Transverse colon (tissue), 4 donors: Measurements from ENCODE around the gene EVI5. TPM values are rescaled to one million over a fixed set of nuclear protein-coding genes. Genes with fewer than 3 reads are reported as not detected.

Source experiments
- DNase-seq: peaks from one replicate; pipeline ENCODE4 v3.0.0-alpha.2; 2019
- H3K27ac ChIP-seq, 4 donors: fragments of 200-600 bp; sonication (generic); 2 replicates each; pipeline ENCODE4 v1.5.1; 2016 to 2018; ENCODE audit warnings: inconsistent platforms in 4 of 4
- H3K27me3 ChIP-seq: fragments of 200-600 bp; sonication (generic); 2 replicates; pipeline ENCODE4 v1.5.1; 2017; ENCODE audit warnings: inconsistent platforms
- H3K36me3 ChIP-seq, 4 donors: fragments of 200-600 bp; sonication (generic); 2 replicates each; pipeline ENCODE4 v1.5.1; 2017 to 2019; ENCODE audit warnings: inconsistent platforms in 4 of 4
- H3K4me1 ChIP-seq, 4 donors: fragments of 200-600 bp; sonication (generic); 2 replicates each; pipeline ENCODE4 v1.5.1; 2017 to 2020; ENCODE audit warnings: inconsistent platforms in 4 of 4
- H3K4me3 ChIP-seq, 4 donors: fragments of 200-600 bp; sonication (generic); 1 replicate in 1 of 4; 2 replicates in 3 of 4; pipeline versions ENCODE4 v1.5.1 to v1.6.1; 2017 to 2019; ENCODE audit warnings: inconsistent platforms in 4 of 4
- H3K9me3 ChIP-seq, 2 donors: fragments of 200-600 bp; sonication (generic); 2 replicates each; pipeline ENCODE4 v1.5.1; 2017 to 2019; ENCODE audit warnings: inconsistent platforms in 2 of 2
- EP300 ChIP-seq: sonication (generic); formaldehyde crosslinking; IDR thresholded peaks from one replicate; pipeline ENCODE4 v1.6.1; 2017; ENCODE audit warnings: antibody characterized with exemption, low read depth
- POLR2A ChIP-seq: fragments of 450-650 bp; IDR thresholded peaks from one replicate; pipeline ENCODE4 v1.6.1; 2016; ENCODE audit warnings: antibody characterized with exemption, mild to moderate bottlenecking, moderate library complexity
- POLR2AphosphoS5 ChIP-seq, 3 donors: sonication (generic); formaldehyde crosslinking; IDR thresholded peaks; one replicate each; pipeline ENCODE4 v1.6.1; 2016; ENCODE audit warnings: antibody characterized with exemption in 3 of 3
- WGBS, 2 donors: methylation state at CpG; one replicate each; pipeline ENCODE4 v1.1.5; 2018; ENCODE audit warnings: low coverage in 1 of 2; 5-methylcytosine and 5-hydroxymethylcytosine counted together
- in situ Hi-C, 4 donors: fragments of 200-750 bp; cut with MboI; loops; one replicate each; pipeline versions ENCODE4 v1.15.0 to v1.15.1; 2017; ENCODE audit warnings: low sequenced_read_pairs in 3 of 4, low pct_ligation_motif_present in 1 of 4, low pct_unique_long_range_greater_than_20kb in 1 of 4
- intact Hi-C: fragments of 100-400 bp; cut with DNase I; formaldehyde crosslinking; loops from one replicate; pipeline ENCODE4 v1.15.1; 2023; ENCODE audit warnings: low total_unique reads
- total RNA-seq, 4 donors: library from RNA; depleted of rRNA; stranded (reverse); fragments of >200 nt; gene quantifications; one replicate each; pipeline ENCODE4 v1.1.0, GENCODE V29; 2016
- TF ChIP-seq, protein P1 (sequence below), 5 experiments: fragments of 200-600 bp in 3 of 5; fragments of 450-650 bp in 2 of 5; sonication (generic) in 3 of 5; IDR thresholded peaks; 1 replicate in 2 of 5; 2 replicates in 3 of 5; pipeline ENCODE4 v1.5.1; 2016 to 2017; ENCODE audit warnings: antibody characterized with exemption in 5 of 5, inconsistent platforms in 3 of 5, mild to moderate bottlenecking in 2 of 5, moderate library complexity in 1 of 5

The EVI5 gene
- total RNA-seq, 4 donors from 2014 or later, result 10.5 to 57.6 (median 15.3) TPM

DNA sequence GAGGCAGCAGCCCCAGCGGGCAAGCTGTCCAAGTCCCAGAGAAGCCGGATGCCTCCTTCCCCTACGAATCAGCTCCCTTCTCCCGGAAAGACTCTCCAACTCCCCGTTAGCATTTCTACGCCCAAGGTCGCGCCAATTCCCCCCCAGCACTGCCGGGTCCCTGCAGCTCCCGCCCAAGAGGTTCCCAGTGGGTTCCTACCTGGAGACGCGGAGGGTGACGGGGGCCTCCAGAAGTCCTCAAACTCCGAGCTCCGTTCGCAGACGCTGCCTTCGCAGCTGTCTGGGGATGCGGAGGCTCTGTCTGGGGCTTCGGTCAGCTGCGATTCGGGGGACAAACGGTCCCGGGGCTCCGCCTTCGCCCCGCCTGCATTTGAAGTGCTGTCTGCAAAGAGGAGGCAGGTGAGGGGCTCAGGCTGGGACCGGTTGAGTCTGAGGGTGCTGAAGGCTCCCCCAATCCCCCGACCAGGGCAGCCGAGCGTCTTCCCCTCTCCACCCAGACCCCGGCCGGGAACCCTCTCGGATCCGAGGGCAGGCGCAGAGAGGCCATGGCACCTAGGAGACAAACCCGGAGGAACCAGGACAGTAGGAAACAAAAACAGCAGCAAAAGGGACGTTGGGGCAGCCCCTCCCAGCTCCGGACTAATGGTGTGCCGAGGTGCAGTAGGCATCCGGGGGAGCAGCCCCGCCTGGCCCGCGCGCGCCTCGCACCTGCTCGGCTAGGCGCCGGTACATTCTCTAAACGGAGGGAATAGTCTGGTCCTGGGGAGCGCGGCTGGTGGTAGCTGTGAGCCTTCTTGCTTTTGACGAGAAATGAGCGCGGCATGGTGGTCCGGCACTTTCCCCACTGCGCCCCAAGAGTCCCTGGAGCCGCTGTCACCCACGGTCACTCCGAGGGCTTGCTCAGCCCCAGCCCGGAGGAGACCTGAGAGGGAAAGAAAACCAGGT, 302.0 kb downstream of the EVI5 start:
- peak overlapping the region; percentile 6 to 64 (median 44) for H3K4me3 ChIP-seq
- H3K27me3 ChIP-seq, result peaks cover 93% of the 10 kb centered on the region
- intact Hi-C loops, result no loop called here
- H3K36me3 ChIP-seq, result no peaks in the 10 kb centered on the region
- peaks cover 12 to 72% (median 67%) of the 10 kb centered on the region in 4 donors for H3K4me1 ChIP-seq
- TF ChIP-seq POLR2A (no peak), EP300 (no peak), POLR2AphosphoS5 (IDR thresholded peaks at IDR 0.05) (no peak)
- TF ChIP-seq, protein P1, sequence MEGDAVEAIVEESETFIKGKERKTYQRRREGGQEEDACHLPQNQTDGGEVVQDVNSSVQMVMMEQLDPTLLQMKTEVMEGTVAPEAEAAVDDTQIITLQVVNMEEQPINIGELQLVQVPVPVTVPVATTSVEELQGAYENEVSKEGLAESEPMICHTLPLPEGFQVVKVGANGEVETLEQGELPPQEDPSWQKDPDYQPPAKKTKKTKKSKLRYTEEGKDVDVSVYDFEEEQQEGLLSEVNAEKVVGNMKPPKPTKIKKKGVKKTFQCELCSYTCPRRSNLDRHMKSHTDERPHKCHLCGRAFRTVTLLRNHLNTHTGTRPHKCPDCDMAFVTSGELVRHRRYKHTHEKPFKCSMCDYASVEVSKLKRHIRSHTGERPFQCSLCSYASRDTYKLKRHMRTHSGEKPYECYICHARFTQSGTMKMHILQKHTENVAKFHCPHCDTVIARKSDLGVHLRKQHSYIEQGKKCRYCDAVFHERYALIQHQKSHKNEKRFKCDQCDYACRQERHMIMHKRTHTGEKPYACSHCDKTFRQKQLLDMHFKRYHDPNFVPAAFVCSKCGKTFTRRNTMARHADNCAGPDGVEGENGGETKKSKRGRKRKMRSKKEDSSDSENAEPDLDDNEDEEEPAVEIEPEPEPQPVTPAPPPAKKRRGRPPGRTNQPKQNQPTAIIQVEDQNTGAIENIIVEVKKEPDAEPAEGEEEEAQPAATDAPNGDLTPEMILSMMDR (IDR thresholded peaks at IDR 0.05), result no peak
- peak overlapping the region; percentile 71 to 82 (median 74) for H3K27ac ChIP-seq
- peak; percentile 30 for DNase-seq
- in situ Hi-C loops, result no loop called here
- no peaks in the 10 kb centered on the region for H3K9me3 ChIP-seq
- 2% methylated on average over 55 of the region's 62 CpGs; no CpG with 5 or more reads in 1 of the 2 donors for WGBS, 2 donors

DNA sequence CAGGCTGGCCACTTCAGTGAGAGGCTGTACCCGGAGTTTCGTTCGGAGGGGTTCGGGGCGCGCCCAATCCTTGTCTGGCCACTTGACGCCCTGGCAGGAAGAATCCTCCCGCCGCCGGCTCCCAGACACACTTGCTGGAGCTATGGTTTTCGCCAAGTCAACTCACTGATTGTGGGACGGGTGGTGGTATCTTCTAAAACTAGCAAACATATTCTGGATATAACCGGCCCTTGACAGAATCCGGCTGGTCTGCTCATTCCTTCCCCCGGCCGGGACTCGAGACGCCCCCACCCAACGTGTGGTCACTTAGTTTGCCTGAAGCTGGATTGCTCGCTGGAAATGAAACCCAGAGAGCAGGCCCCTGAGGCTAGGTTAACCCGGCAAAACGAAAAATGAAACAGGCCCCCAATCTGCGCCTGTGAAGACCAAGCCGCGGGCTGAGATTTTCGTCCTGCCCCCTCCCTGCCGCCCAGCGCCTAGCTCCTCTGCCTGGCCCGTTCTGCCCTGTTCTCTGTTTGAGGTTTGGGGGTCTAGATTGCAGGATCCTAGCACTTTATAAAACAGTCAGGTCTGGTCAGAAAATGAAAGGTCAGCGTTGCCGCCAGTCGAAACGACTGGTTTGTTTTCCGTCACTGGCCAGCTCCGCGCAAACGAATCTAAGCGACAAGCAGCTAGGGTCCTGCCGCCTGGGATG, 302.8 kb downstream of the EVI5 start:
- WGBS, 2 donors, result 14% methylated on average over 38 of the region's 39 CpGs; no CpG with 5 or more reads in 1 of the 2 donors
- peaks cover 12 to 71% (median 67%) of the 10 kb centered on the region in 4 donors for H3K4me1 ChIP-seq
- peak overlapping the region; percentile 0 to 64 (median 44) for H3K4me3 ChIP-seq
- in situ Hi-C loops, result no loop called here
- DNase-seq, result no peak
- TF ChIP-seq, protein P1 (IDR thresholded peaks at IDR 0.05), result no peak
- TF ChIP-seq EP300, result no peak
- TF ChIP-seq POLR2AphosphoS5 (IDR thresholded peaks at IDR 0.05), result peak in 1 of 3 donors; percentile 4
- no peaks in the 10 kb centered on the region for H3K9me3 ChIP-seq
- intact Hi-C loops, result no loop called here
- H3K27me3 ChIP-seq, result peaks cover 89% of the 10 kb centered on the region
- peak overlapping the region; percentile 71 to 82 (median 74) for H3K27ac ChIP-seq
- H3K36me3 ChIP-seq, result no peaks in the 10 kb centered on the region

DNA sequence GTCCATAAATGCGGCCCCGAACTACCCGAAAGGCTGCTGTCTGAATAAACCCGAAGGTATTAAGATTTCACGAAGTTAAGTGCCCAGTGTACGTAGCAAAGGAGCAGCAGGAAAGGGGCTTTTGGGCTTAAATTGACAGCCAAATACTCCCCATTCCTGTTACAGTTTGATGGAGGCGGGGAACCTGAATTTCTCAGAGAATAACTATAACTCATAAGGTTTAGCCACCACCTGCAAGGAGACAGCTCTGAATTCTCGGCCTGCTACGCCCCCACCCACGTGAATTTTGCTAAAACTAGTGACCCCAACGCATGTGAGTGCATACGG, 303.3 kb downstream of the EVI5 start:
- TF ChIP-seq POLR2A, result no peak
- TF ChIP-seq, protein P1 (IDR thresholded peaks at IDR 0.05), result no peak
- TF ChIP-seq POLR2AphosphoS5 (IDR thresholded peaks at IDR 0.05), result no peak
- TF ChIP-seq EP300, result no peak
- H3K9me3 ChIP-seq, result no peaks in the 10 kb centered on the region
- 33% methylated on average over 12 of the region's 12 CpGs; no CpG with 5 or more reads in 1 of the 2 donors for WGBS, 2 donors
- peaks cover 12 to 65% (median 63%) of the 10 kb centered on the region in 4 donors for H3K4me1 ChIP-seq
- peaks cover 84% of the 10 kb centered on the region for H3K27me3 ChIP-seq
- DNase-seq, result no peak
- no peaks in the 10 kb centered on the region for H3K36me3 ChIP-seq
- in situ Hi-C loops (no loop called here), intact Hi-C loops (no loop called here)
- H3K27ac ChIP-seq, result no peak overlapping the region
- peak overlapping the region in 2 of 4 donors; percentile 51 to 64 for H3K4me3 ChIP-seq
